Loucy (cell line): ENCODE measurements around the gene BEST4.

Source experiments
- CTCF ChIP-seq: fragments of 200-600 bp; sonication (generic); conservative IDR thresholded peaks from 2 replicates; pipeline ENCODE4 v1.5.1; 2014; ENCODE audit warnings: mild to moderate bottlenecking, antibody characterized with exemption, low read length
- EZH2phosphoT487 ChIP-seq: fragments of 200-600 bp; IDR thresholded peaks from 2 replicates; pipeline ENCODE4 v1.6.1; 2018; ENCODE audit warnings: antibody characterized with exemption, mild to moderate bottlenecking, moderate library complexity, borderline replicate concordance

- no peak for TF ChIP-seq CTCF
- TF ChIP-seq EZH2phosphoT487 = no peak
Measured at GRCh38 chr1:44806704-44807363, 18.9 kb upstream of the BEST4 start, which contains the start of gene DYNLT4.
